Vagina (tissue), 2 donors: Measurements from ENCODE around the gene MGAT5. TPM values are rescaled to one million over a fixed set of nuclear protein-coding genes. Genes with fewer than 3 reads are reported as not detected.

Source experiments
- DNase-seq, 2 donors: peaks; one replicate each; pipeline ENCODE4 v3.0.0-alpha.2; 2017; ENCODE audit errors: extremely low spot score in 2 of 2
- H3K27ac ChIP-seq: fragments of 200-600 bp; sonication (generic); one replicate; pipeline ENCODE4 v1.5.1; 2019
- H3K27me3 ChIP-seq: fragments of 200-600 bp; sonication (generic); one replicate; pipeline ENCODE4 v1.5.1; 2019
- H3K36me3 ChIP-seq, 2 donors: fragments of 200-600 bp; sonication (generic); one replicate each; pipeline ENCODE4 v1.5.1; 2017 to 2019
- H3K4me1 ChIP-seq: fragments of 200-600 bp; sonication (generic); one replicate; pipeline ENCODE4 v1.5.1; 2019
- H3K4me3 ChIP-seq, 2 donors: fragments of 200-600 bp; sonication (generic); 1 replicate in 1 of 2; 2 replicates in 1 of 2; pipeline ENCODE4 v1.5.1; 2016 to 2019
- H3K9me3 ChIP-seq: fragments of 200-600 bp; sonication (generic); one replicate; pipeline ENCODE4 v1.5.1; 2019
- CTCF ChIP-seq, 3 experiments: fragments of 450-650 bp in 2 of 3; fragments of 200-600 bp in 1 of 3; sonication (generic) in 1 of 3; IDR thresholded peaks; one replicate each; pipeline ENCODE4 v1.5.1; 2017 to 2019; ENCODE audit warnings: antibody characterized with exemption in 3 of 3, mild to moderate bottlenecking in 2 of 3, moderate library complexity in 2 of 3
- POLR2A ChIP-seq, 2 donors: fragments of 450-650 bp; IDR thresholded peaks; one replicate each; pipeline ENCODE4 v1.6.1; 2017; ENCODE audit warnings: antibody characterized with exemption in 2 of 2, mild to moderate bottlenecking in 2 of 2, moderate library complexity in 2 of 2
- POLR2AphosphoS5 ChIP-seq, 2 donors: sonication (generic); formaldehyde crosslinking; IDR thresholded peaks; one replicate each; pipeline ENCODE4 v1.9.0; 2017; ENCODE audit warnings: antibody characterized with exemption in 2 of 2, mild to moderate bottlenecking in 2 of 2, low read depth in 1 of 2; ENCODE audit not compliant: insufficient read depth in 1 of 2
- intact Hi-C: fragments of 100-400 bp; cut with DNase I; formaldehyde crosslinking; loops from one replicate; pipeline ENCODE4 v1.15.1; 2023
- total RNA-seq: library from RNA; depleted of rRNA; stranded (reverse); fragments of >200 nt; gene quantifications from one replicate; pipeline ENCODE4 v1.2.3, GENCODE V29; 2016

MGAT5 gene, protein sequence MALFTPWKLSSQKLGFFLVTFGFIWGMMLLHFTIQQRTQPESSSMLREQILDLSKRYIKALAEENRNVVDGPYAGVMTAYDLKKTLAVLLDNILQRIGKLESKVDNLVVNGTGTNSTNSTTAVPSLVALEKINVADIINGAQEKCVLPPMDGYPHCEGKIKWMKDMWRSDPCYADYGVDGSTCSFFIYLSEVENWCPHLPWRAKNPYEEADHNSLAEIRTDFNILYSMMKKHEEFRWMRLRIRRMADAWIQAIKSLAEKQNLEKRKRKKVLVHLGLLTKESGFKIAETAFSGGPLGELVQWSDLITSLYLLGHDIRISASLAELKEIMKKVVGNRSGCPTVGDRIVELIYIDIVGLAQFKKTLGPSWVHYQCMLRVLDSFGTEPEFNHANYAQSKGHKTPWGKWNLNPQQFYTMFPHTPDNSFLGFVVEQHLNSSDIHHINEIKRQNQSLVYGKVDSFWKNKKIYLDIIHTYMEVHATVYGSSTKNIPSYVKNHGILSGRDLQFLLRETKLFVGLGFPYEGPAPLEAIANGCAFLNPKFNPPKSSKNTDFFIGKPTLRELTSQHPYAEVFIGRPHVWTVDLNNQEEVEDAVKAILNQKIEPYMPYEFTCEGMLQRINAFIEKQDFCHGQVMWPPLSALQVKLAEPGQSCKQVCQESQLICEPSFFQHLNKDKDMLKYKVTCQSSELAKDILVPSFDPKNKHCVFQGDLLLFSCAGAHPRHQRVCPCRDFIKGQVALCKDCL
- 16.7 TPM for total RNA-seq

DNA sequence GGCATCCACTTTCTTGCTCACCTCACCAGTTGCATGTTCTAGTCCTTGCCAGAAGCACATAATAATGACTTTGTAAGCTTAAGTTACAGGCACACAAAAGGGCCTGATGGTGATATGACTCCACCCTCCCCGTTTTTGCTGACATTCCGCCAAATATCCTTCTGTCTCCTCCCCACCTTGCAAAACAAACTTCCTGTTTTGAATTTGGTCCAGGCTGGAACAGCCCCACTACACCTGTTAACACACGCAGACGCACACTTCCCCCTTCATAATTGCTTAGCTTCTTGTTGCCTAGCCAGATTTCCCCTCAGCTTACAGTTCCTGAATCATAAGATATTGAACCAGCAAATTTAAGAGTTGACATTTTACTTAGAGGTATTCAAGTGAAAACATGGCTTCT lies at the start of gene MGAT5:
MGAT5 (plus strand) TSS at position 269 of the 400 bp plus-strand sequence. CDS start 332 bp downstream, outside the sequence.
- Histone ChIP-seq H3K27ac (no peak within 1 kb of the TSS), H3K27me3 (no peaks in the 10 kb centered on the region), H3K4me3 (no peak within 1 kb of the TSS), H3K36me3 (no peaks in the 10 kb centered on the region), H3K4me1 (peaks cover 27% of the 10 kb centered on the region), H3K9me3 (no peaks in the 10 kb centered on the region)
- intact Hi-C loops, result no loop called here
- DNase-seq, result no peak
- TF ChIP-seq POLR2A (IDR thresholded peaks at IDR 0.05) (no peak), CTCF (IDR thresholded peaks at IDR 0.05) (no peak), POLR2AphosphoS5 (IDR thresholded peaks at IDR 0.05; ENCODE audit: insufficient read depth in 1 of 2, low read depth in 1 of 2) (no peak)

DNA sequence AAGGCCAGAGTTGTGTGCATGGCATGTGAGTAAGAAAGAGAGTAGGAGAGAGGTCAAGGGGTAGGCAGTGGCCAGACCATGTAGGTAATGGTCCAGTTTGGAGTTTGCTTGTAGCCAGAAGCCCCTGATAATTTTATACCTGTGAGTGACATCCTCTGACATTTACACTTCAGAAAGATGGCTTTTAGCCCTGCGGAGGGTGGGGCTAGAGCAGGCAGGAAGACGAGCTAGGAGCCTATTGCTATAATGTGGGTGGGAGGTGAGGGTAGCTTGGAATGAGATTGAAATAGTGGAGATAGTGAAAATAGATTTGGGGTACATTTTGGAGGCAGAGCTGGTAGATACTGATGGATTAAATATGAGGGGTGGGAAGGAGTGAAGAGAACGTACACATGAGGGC lies 48.8 kb upstream of the MGAT5 start:
- no peak overlapping the region for H3K27ac ChIP-seq
- no peak for TF ChIP-seq POLR2A (IDR thresholded peaks at IDR 0.05)
- no peak for TF ChIP-seq CTCF (IDR thresholded peaks at IDR 0.05)
- no peak for TF ChIP-seq POLR2AphosphoS5 (IDR thresholded peaks at IDR 0.05; ENCODE audit: insufficient read depth in 1 of 2, low read depth in 1 of 2)
- H3K9me3 ChIP-seq, result no peaks in the 10 kb centered on the region
- no peak overlapping the region for H3K4me3 ChIP-seq
- intact Hi-C loops, result no loop called here
- peaks cover 27% of the 10 kb centered on the region for H3K4me1 ChIP-seq
- no peak for DNase-seq
- no peaks in the 10 kb centered on the region for H3K36me3 ChIP-seq
- no peaks in the 10 kb centered on the region for H3K27me3 ChIP-seq

GRCh38 chr2:134206031-134206430 lies 47.8 kb upstream of the MGAT5 start:
- intact Hi-C loops, result no loop called here

DNA sequence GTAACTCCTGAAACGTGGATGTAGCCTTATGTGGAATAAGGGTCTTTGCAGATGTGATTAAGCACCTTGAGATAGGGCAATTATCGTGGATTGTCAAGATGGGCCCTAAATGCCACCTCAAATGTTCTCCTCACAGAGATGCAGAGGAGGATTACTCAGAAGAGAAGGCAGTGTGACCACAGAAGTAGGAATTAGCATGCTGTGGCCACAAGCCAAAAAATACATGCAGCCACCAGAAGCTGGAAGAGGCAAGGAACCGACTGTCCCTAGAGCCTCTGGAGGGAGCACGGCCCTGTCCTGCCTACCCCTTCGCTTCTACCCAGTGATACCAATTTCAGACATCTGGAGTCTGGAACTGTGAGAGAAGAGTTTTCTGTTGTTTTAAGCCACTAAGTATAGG lies 47.3 kb upstream of the MGAT5 start:
- H3K27ac ChIP-seq, result no peak overlapping the region
- intact Hi-C loops, result no loop called here
- peaks cover 27% of the 10 kb centered on the region for H3K4me1 ChIP-seq
- no peak for DNase-seq
- H3K27me3 ChIP-seq, result no peaks in the 10 kb centered on the region
- H3K4me3 ChIP-seq, result no peak overlapping the region
- H3K9me3 ChIP-seq, result no peaks in the 10 kb centered on the region
- TF ChIP-seq CTCF (IDR thresholded peaks at IDR 0.05) (no peak), POLR2A (IDR thresholded peaks at IDR 0.05) (no peak), POLR2AphosphoS5 (IDR thresholded peaks at IDR 0.05; ENCODE audit: insufficient read depth in 1 of 2, low read depth in 1 of 2) (no peak)
- H3K36me3 ChIP-seq, result no peaks in the 10 kb centered on the region

More at GRCh38 chr2:134206031-134206430, 47.8 kb upstream of the MGAT5 start:
- H3K4me1 ChIP-seq, result peaks cover 27% of the 10 kb centered on the region
- no peaks in the 10 kb centered on the region for H3K27me3 ChIP-seq
- no peak for DNase-seq
- H3K36me3 ChIP-seq, result no peaks in the 10 kb centered on the region
- no peak for TF ChIP-seq CTCF (IDR thresholded peaks at IDR 0.05)
- no peak for TF ChIP-seq POLR2A (IDR thresholded peaks at IDR 0.05)
- TF ChIP-seq POLR2AphosphoS5 (IDR thresholded peaks at IDR 0.05; ENCODE audit: insufficient read depth in 1 of 2, low read depth in 1 of 2), result no peak
- H3K27ac ChIP-seq, result no peak overlapping the region
- H3K4me3 ChIP-seq, result no peak overlapping the region
- H3K9me3 ChIP-seq, result no peaks in the 10 kb centered on the region
